ENCODE measurements around the gene C6orf62. TPM values are rescaled to one million over a fixed set of nuclear protein-coding genes. Genes with fewer than 3 reads are reported as not detected.
A peak's percentile ranks its signal among the peaks of the same experiment; 100 is the strongest.

C6orf62 gene
- polyA plus RNA-seq, 1 donor from 2014 or later: 105 TPM

DNA sequence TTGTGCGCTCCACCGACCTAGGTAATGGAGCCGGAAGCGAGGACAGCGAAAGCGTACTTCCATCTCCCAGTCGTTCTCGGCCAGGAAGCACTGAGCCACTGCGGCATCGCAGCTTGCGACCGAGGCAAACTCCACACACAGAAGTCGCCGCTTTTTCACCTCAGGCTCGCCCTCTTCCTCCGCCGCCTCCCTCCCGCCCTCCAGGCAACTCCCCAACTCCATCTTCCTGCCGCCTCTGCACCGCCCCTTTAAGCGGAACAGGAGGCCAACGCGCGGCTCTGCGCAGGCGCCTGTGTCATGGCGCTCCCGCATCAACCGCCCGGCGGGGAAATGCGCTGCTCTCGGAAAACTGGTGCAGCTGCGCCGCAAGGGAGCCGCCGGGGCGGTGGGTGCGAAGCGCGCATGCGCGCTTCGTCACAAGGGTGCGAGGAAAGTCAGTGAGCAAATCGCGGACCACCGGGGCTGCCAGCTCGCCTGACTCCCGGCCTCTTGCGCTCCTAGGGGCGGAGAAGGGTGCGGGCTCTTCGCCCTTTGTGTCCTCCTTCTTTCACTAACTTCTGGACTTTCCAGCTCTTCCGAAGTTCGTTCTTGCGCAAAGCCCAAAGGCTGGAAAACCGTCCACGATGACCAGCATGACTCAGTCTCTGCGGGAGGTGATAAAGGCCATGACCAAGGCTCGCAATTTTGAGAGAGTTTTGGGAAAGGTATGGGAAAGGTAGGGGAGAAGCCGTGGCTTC lies 52.1 kb downstream of the C6orf62 start, which contains the start of the genes ACOT13 and TDP2:
ACOT13 (plus strand) TSS at position 437 of the 737 bp plus-strand sequence; CDS start at position 624, 187 bp downstream.
TDP2 (minus strand) TSS at position 259 of the 737 bp plus-strand sequence; CDS start at position 222, 37 bp downstream.
- TF ChIP-seq RAD21 (conservative IDR thresholded peaks at IDR 0.05) (peak; percentile 80), POLR2AphosphoS5 (IDR thresholded peaks at IDR 0.05) (peak; percentile 95), SMC3 (conservative IDR thresholded peaks at IDR 0.05; ENCODE audit: poor library complexity) (peak; percentile 64), EZH2 (IDR thresholded peaks at IDR 0.05; ENCODE audit: borderline replicate concordance, insufficient read depth, low read length, poor library complexity, severe bottlenecking) (no peak), MXI1 (conservative IDR thresholded peaks at IDR 0.05; ENCODE audit: poor library complexity, severe bottlenecking) (peak; percentile 72), TAF1 (IDR thresholded peaks at IDR 0.05; ENCODE audit: low read depth) (peak; percentile 67), EP300 (conservative IDR thresholded peaks at IDR 0.05; ENCODE audit: poor library complexity, severe bottlenecking) (peak; percentile 37)
- TF ChIP-seq, protein P1, sequence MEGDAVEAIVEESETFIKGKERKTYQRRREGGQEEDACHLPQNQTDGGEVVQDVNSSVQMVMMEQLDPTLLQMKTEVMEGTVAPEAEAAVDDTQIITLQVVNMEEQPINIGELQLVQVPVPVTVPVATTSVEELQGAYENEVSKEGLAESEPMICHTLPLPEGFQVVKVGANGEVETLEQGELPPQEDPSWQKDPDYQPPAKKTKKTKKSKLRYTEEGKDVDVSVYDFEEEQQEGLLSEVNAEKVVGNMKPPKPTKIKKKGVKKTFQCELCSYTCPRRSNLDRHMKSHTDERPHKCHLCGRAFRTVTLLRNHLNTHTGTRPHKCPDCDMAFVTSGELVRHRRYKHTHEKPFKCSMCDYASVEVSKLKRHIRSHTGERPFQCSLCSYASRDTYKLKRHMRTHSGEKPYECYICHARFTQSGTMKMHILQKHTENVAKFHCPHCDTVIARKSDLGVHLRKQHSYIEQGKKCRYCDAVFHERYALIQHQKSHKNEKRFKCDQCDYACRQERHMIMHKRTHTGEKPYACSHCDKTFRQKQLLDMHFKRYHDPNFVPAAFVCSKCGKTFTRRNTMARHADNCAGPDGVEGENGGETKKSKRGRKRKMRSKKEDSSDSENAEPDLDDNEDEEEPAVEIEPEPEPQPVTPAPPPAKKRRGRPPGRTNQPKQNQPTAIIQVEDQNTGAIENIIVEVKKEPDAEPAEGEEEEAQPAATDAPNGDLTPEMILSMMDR (IDR thresholded peaks at IDR 0.05; ENCODE audit: poor library complexity, severe bottlenecking): peak; percentile 89
- TF ChIP-seq, protein P2, sequence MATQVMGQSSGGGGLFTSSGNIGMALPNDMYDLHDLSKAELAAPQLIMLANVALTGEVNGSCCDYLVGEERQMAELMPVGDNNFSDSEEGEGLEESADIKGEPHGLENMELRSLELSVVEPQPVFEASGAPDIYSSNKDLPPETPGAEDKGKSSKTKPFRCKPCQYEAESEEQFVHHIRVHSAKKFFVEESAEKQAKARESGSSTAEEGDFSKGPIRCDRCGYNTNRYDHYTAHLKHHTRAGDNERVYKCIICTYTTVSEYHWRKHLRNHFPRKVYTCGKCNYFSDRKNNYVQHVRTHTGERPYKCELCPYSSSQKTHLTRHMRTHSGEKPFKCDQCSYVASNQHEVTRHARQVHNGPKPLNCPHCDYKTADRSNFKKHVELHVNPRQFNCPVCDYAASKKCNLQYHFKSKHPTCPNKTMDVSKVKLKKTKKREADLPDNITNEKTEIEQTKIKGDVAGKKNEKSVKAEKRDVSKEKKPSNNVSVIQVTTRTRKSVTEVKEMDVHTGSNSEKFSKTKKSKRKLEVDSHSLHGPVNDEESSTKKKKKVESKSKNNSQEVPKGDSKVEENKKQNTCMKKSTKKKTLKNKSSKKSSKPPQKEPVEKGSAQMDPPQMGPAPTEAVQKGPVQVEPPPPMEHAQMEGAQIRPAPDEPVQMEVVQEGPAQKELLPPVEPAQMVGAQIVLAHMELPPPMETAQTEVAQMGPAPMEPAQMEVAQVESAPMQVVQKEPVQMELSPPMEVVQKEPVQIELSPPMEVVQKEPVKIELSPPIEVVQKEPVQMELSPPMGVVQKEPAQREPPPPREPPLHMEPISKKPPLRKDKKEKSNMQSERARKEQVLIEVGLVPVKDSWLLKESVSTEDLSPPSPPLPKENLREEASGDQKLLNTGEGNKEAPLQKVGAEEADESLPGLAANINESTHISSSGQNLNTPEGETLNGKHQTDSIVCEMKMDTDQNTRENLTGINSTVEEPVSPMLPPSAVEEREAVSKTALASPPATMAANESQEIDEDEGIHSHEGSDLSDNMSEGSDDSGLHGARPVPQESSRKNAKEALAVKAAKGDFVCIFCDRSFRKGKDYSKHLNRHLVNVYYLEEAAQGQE (IDR thresholded peaks at IDR 0.05; ENCODE audit: borderline replicate concordance): peak; percentile 71
- Histone ChIP-seq H3F3A (ENCODE audit: insufficient read depth, low read length, poor library complexity, severe bottlenecking) (peaks cover 8% of the 10 kb centered on the region), H2AFZ (ENCODE audit: low read depth, low read length) (peak within 1 kb of the TSS; percentile 81), H3K9ac (ENCODE audit: low read length) (peak within 1 kb of the TSS; percentile 93), H3K9me3 (ENCODE audit: low read length) (no peaks in the 10 kb centered on the region), H3K79me2 (replicated peaks; ENCODE audit: insufficient read depth, low read length) (peaks cover 25% of the 10 kb centered on the region), H3K4me3 (ENCODE audit: low read length) (peak within 1 kb of the TSS; percentile 76), H3K27me3 (ENCODE audit: insufficient read depth, low read depth, low read length) (no peaks in the 10 kb centered on the region), H3K36me3 (ENCODE audit: insufficient read depth, low read length) (peaks cover 9% of the 10 kb centered on the region), H3K4me2 (ENCODE audit: low read length) (peak within 1 kb of the TSS; percentile 97), H3K27ac (ENCODE audit: low read length) (peak within 1 kb of the TSS; percentile 95), H3K9me2 (ENCODE audit: insufficient read depth, low read length) (no peaks in the 10 kb centered on the region), H4K20me1 (ENCODE audit: insufficient read depth) (no peaks in the 10 kb centered on the region)

DNA sequence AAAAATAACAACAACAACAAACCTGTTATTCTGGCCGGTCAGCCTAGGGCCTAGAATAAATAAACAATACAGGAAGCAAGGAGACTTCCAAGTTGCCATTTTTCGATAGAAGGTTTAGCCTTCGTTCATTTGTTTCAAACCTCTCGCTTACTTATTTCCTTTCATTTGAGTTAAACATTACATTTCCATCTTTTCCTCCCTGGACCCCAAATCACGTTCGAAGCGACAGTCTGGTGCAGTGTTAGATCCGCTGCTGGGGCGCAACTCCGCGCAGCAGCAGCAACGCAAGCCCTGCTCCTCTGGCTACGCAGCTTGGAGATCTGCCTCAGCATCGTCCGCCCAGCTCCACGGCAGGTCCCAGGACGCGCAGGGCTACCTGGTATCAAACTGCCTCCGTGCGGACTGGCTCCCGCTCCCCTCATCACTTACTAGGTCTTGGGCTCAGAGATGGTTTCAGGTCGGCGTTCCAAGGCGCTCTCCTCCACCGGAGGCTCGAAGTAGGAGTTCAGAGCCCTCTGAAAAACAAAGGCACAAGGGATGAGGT lies 52.8 kb downstream of the C6orf62 start:
- TF ChIP-seq MXI1 (conservative IDR thresholded peaks at IDR 0.05; ENCODE audit: poor library complexity, severe bottlenecking) (no peak), EP300 (conservative IDR thresholded peaks at IDR 0.05; ENCODE audit: poor library complexity, severe bottlenecking) (no peak), TAF1 (IDR thresholded peaks at IDR 0.05; ENCODE audit: low read depth) (peak; percentile 37), RAD21 (conservative IDR thresholded peaks at IDR 0.05) (no peak), SMC3 (conservative IDR thresholded peaks at IDR 0.05; ENCODE audit: poor library complexity) (peak; percentile 28), EZH2 (IDR thresholded peaks at IDR 0.05; ENCODE audit: borderline replicate concordance, insufficient read depth, low read length, poor library complexity, severe bottlenecking) (no peak)
- TF ChIP-seq, protein P1 (IDR thresholded peaks at IDR 0.05; ENCODE audit: poor library complexity, severe bottlenecking): no peak
- Histone ChIP-seq H3F3A (ENCODE audit: insufficient read depth, low read length, poor library complexity, severe bottlenecking) (peaks cover 8% of the 10 kb centered on the region), H4K20me1 (ENCODE audit: insufficient read depth) (no peaks in the 10 kb centered on the region), H3K27me3 (ENCODE audit: insufficient read depth, low read depth, low read length) (no peaks in the 10 kb centered on the region), H3K36me3 (ENCODE audit: insufficient read depth, low read length) (peaks cover 9% of the 10 kb centered on the region), H2AFZ (ENCODE audit: low read depth, low read length) (peak overlapping the region; percentile 81), H3K4me2 (ENCODE audit: low read length) (peak overlapping the region; percentile 87), H3K27ac (ENCODE audit: low read length) (peak overlapping the region; percentile 95), H3K9me3 (ENCODE audit: low read length) (no peaks in the 10 kb centered on the region), H3K4me3 (ENCODE audit: low read length) (peak overlapping the region; percentile 76), H3K79me2 (replicated peaks; ENCODE audit: insufficient read depth, low read length) (peaks cover 25% of the 10 kb centered on the region), H3K9me2 (ENCODE audit: insufficient read depth, low read length) (no peaks in the 10 kb centered on the region), H3K9ac (ENCODE audit: low read length) (peak overlapping the region; percentile 93)
